IPS-18c (cell line): ENCODE data around the gene STEAP4.

ENCODE experiments used
- H3K4me3 ChIP-seq: 2 replicates; pipeline ENCODE4 v1.7.0; 2013; ENCODE audit warnings: low read depth, mild to moderate bottlenecking, low read length, moderate library complexity; ENCODE audit not compliant: insufficient read depth
- H3K9me3 ChIP-seq: one replicate; pipeline ENCODE4 v1.6.1; 2013; ENCODE audit warnings: mild to moderate bottlenecking, low read length, moderate library complexity; ENCODE audit not compliant: control insufficient read depth, insufficient read depth

STEAP4 gene

GRCh38 chr7:88318196-88318595 is 11.5 kb upstream of the STEAP4 start:
- Histone ChIP-seq H3K9me3 (no peaks in the 10 kb centered on the region), H3K4me3 (no peak overlapping the region)

GRCh38 chr7:88317422-88317821 is 10.7 kb upstream of the STEAP4 start:
- H3K9me3 ChIP-seq = no peaks in the 10 kb centered on the region

GRCh38 chr7:88316456-88316855 is 9.8 kb upstream of the STEAP4 start:
- Histone ChIP-seq H3K4me3 (no peak overlapping the region), H3K9me3 (no peaks in the 10 kb centered on the region)

More at GRCh38 chr7:88317422-88317821, 10.7 kb upstream of the STEAP4 start:
- no peak overlapping the region for H3K4me3 ChIP-seq

- Histone ChIP-seq H3K4me3 (no peak overlapping the region), H3K9me3 (no peaks in the 10 kb centered on the region)
Observed at GRCh38 chr7:88315522-88315921, 8.8 kb upstream of the STEAP4 start.

GRCh38 chr7:88314061-88314491 is 7.4 kb upstream of the STEAP4 start:
- H3K4me3 ChIP-seq = no peak overlapping the region
- no peaks in the 10 kb centered on the region for H3K9me3 ChIP-seq

GRCh38 chr7:88312061-88312663 is 5.5 kb upstream of the STEAP4 start:
- Histone ChIP-seq H3K4me3 (no peak overlapping the region), H3K9me3 (no peaks in the 10 kb centered on the region)

GRCh38 chr7:88311675-88312036 is 5.0 kb upstream of the STEAP4 start:
- no peaks in the 10 kb centered on the region for H3K9me3 ChIP-seq
- no peak overlapping the region for H3K4me3 ChIP-seq

GRCh38 chr7:88310956-88311674 is 4.4 kb upstream of the STEAP4 start:
- Histone ChIP-seq H3K9me3 (no peaks in the 10 kb centered on the region), H3K4me3 (no peak overlapping the region)

GRCh38 chr7:88309819-88310218 is 3.1 kb upstream of the STEAP4 start:
- Histone ChIP-seq H3K9me3 (no peaks in the 10 kb centered on the region), H3K4me3 (no peak overlapping the region)

GRCh38 chr7:88307823-88308222 is 1.1 kb upstream of the STEAP4 start:
- Histone ChIP-seq H3K9me3 (no peaks in the 10 kb centered on the region), H3K4me3 (no peak overlapping the region)

GRCh38 chr7:88307412-88307811 is 718 bp upstream of the STEAP4 start:
- Histone ChIP-seq H3K9me3 (no peaks in the 10 kb centered on the region), H3K4me3 (no peak overlapping the region)

GRCh38 chr7:88305044-88305443 is 1.6 kb downstream of the STEAP4 start:
- no peak overlapping the region for H3K4me3 ChIP-seq
- H3K9me3 ChIP-seq = no peaks in the 10 kb centered on the region

- H3K4me3 ChIP-seq = no peak overlapping the region
- H3K9me3 ChIP-seq = no peaks in the 10 kb centered on the region
Observed at GRCh38 chr7:88302486-88302885, 4.2 kb downstream of the STEAP4 start.

GRCh38 chr7:88301924-88302323 is 4.8 kb downstream of the STEAP4 start:
- Histone ChIP-seq H3K4me3 (no peak overlapping the region), H3K9me3 (no peaks in the 10 kb centered on the region)

- no peak overlapping the region for H3K4me3 ChIP-seq
- H3K9me3 ChIP-seq = no peaks in the 10 kb centered on the region
Observed at GRCh38 chr7:88300401-88300945, 6.2 kb downstream of the STEAP4 start.

GRCh38 chr7:88299126-88299525 is 7.6 kb downstream of the STEAP4 start:
- Histone ChIP-seq H3K9me3 (no peaks in the 10 kb centered on the region), H3K4me3 (no peak overlapping the region)

- Histone ChIP-seq H3K4me3 (no peak overlapping the region), H3K9me3 (no peaks in the 10 kb centered on the region)
Observed at GRCh38 chr7:88293866-88294265, 12.8 kb downstream of the STEAP4 start.

GRCh38 chr7:88291398-88292173 is 15.1 kb downstream of the STEAP4 start:
- no peaks in the 10 kb centered on the region for H3K9me3 ChIP-seq
- H3K4me3 ChIP-seq = no peak overlapping the region
